ENCODE measurements around the gene SSBP4.

The SSBP4 gene

DNA sequence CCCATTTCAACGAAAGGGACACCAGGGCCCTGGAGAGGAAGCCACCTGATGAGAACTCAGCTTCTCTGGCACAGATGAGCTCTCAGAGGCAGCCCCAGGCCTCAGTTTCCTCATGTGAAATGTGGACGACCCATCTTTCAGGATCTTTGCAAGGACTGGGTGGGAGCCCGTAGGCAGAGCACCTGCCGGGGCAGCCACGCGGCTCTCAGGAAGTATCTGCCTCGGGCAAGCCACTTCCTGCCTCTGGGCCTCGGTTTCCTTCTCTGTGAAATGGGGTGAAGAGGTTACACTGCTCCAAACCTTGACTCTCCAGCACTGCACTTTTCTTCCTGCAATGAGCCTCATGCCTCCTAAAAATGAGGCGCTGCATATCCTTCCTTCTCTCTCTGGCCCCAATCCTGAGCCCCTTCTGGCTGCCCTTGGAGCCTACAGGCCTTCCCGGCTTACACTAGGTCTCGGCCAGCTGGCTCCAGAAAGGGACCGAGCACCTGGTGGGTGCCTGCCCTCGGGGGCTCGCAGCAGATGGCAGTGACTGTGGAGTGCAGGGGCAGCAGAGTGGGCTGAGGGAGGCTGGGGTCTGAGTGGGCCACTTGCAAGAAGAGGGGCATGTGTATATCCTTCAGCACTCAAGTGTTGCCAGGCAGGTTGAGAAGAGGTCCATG, 3.5 kb downstream of the SSBP4 start:
- DNase-seq (ENCODE audit: low spot score) = no peak
- TF ChIP-seq, protein P1, sequence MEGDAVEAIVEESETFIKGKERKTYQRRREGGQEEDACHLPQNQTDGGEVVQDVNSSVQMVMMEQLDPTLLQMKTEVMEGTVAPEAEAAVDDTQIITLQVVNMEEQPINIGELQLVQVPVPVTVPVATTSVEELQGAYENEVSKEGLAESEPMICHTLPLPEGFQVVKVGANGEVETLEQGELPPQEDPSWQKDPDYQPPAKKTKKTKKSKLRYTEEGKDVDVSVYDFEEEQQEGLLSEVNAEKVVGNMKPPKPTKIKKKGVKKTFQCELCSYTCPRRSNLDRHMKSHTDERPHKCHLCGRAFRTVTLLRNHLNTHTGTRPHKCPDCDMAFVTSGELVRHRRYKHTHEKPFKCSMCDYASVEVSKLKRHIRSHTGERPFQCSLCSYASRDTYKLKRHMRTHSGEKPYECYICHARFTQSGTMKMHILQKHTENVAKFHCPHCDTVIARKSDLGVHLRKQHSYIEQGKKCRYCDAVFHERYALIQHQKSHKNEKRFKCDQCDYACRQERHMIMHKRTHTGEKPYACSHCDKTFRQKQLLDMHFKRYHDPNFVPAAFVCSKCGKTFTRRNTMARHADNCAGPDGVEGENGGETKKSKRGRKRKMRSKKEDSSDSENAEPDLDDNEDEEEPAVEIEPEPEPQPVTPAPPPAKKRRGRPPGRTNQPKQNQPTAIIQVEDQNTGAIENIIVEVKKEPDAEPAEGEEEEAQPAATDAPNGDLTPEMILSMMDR (IDR thresholded peaks at IDR 0.05; ENCODE audit: borderline replicate concordance, control extremely low read depth, extremely low read depth, insufficient read depth, missing control alignments) = no peak
- in situ Hi-C loops (cut with MboI; ENCODE audit: low sequenced_read_pairs, unreplicated experiment) = no loop called here

DNA sequence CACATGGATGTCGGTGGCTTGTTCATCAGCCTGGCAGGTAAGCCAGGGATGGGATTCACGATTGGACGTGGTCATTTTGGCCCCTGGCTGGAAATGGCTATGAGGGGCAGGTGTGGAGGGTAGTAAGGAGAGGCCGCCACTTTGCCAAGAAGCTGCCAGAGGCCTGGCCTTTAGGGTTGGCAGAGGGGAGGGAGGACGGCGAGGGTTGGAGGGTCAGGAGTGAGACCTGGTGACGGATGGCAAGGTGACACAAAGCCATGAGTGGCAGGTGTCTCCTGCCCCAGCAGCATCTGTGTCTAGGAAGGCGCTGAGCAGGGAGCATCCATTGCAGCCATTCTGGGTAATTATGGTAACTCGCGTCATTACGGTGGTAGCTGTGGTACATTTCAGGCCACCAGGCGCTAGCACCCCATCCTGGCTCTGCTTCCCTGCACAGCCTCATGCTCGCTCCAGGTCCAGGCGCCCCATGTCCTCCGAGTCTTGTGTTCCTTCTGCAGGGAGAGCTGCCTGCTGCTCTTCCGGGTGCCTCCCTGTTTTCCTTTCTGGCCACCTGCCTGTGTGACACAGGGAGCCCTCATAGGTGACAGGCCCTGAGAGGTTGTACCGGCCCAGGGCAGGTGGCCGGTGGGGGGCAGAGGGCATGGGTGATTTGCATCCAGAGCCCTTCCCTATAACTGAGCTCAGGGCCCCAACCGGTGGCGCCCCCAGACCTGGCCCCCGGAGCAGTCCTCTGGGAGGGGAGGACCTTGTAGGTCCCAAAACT, 4.2 kb downstream of the SSBP4 start:
- DNase-seq (ENCODE audit: low spot score) = no peak
- in situ Hi-C loops (cut with MboI; ENCODE audit: low sequenced_read_pairs, unreplicated experiment) = no loop called here
- TF ChIP-seq, protein P1 (IDR thresholded peaks at IDR 0.05; ENCODE audit: borderline replicate concordance, control extremely low read depth, extremely low read depth, insufficient read depth, missing control alignments) = no peak

DNA sequence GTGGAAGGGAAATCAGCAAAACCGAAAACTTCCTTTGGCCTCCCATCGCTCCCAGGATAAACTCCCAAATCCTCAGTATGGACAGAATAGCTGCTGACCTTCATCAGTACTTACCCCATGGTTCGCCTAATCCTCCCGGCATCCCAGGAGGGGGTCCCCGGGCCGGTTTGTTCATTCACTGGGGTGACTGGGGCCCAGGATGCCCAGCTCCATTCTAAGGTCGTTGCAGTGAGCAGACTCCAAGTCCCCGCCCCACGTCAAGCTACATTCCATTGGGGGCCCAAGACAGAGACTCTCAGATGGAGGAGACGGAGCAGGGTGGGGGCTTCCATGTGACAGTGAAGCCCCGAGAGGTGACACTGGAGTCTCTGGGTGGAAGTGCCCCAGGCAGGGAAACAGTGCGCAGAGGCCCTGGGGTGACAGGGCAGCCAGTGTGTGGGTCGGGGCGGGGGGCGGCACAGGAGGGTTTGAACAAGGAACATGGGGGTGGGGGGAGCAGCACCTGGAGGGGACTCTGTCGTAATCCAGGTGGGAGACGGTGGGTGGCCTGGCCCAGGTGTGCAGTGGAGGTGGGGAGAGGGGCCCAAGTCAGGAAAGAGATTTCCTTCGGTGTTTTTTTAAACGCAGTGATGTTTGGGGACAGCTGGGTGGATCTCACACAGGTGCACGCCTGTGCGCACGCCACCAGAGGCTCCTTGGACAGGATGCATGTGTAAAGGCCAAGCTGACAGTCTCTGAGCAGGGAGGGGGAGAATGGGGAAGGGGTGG, 5.1 kb downstream of the SSBP4 start:
- no peak for DNase-seq (ENCODE audit: low spot score)

DNA sequence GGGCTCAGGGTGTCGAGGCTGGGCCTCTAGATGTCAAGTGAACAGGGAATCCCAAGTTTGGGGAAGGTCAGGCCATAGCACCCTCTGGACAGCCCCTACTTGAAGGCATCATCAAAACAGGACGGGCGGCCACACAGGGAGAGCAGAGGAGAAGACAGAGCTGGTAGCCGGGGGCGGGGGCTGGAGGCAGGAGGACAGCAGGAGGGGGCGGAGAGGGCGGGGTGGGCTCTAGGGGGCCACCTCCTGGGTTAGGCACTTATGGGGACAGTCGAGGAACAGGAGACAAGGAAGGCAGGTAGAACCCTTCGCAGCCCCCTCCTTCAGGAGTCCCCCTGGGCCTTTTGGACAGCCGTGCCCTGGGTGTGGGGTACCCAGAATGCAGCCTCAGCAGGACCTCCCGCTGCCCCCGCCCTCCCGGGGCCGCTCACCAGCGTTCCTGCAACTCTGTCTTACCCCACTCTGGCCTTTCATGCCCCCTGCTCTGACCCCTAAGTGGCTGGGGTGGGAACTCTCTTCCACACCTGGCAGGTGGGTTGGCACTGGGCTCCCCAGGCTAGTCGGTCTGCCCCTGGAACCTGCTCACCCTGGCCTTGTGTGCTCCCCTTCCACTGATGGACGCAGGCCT, 5.8 kb downstream of the SSBP4 start:
- no peak for DNase-seq (ENCODE audit: low spot score)
- TF ChIP-seq, protein P1 (IDR thresholded peaks at IDR 0.05; ENCODE audit: borderline replicate concordance, control extremely low read depth, extremely low read depth, insufficient read depth, missing control alignments) = no peak
- in situ Hi-C loops (cut with MboI; ENCODE audit: low sequenced_read_pairs, unreplicated experiment) = no loop called here

More for the DNA sequence above, 5.1 kb downstream of the SSBP4 start:
- in situ Hi-C loops (cut with MboI; ENCODE audit: low sequenced_read_pairs, unreplicated experiment) = no loop called here
- TF ChIP-seq, protein P1 (IDR thresholded peaks at IDR 0.05; ENCODE audit: borderline replicate concordance, control extremely low read depth, extremely low read depth, insufficient read depth, missing control alignments) = no peak

GRCh38 chr19:18425515-18426415, 6.6 kb downstream of the SSBP4 start:
- TF ChIP-seq, protein P1 (IDR thresholded peaks at IDR 0.05; ENCODE audit: borderline replicate concordance, control extremely low read depth, extremely low read depth, insufficient read depth, missing control alignments) = no peak
- no peak for DNase-seq (ENCODE audit: low spot score)
- in situ Hi-C loops (cut with MboI; ENCODE audit: low sequenced_read_pairs, unreplicated experiment) = no loop called here

Data from GM13976 (cell line).